Body of pancreas (tissue), 4 donors: ENCODE data around the gene ACVR1.

ENCODE experiments used
- POLR2A ChIP-seq, 3 donors: fragments of 450-650 bp; IDR thresholded peaks; one replicate each; pipeline ENCODE4 v1.6.1; 2016; ENCODE audit warnings: antibody characterized with exemption in 3 of 3, mild to moderate bottlenecking in 2 of 3
- TF ChIP-seq, protein P1 (sequence below), 7 experiments: fragments of 450-650 bp in 4 of 7; fragments of 200-600 bp in 3 of 7; sonication (generic) in 3 of 7; IDR thresholded peaks; one replicate each; pipeline ENCODE4 v1.5.1; 2016 to 2019; ENCODE audit warnings: antibody characterized with exemption in 7 of 7

DNA sequence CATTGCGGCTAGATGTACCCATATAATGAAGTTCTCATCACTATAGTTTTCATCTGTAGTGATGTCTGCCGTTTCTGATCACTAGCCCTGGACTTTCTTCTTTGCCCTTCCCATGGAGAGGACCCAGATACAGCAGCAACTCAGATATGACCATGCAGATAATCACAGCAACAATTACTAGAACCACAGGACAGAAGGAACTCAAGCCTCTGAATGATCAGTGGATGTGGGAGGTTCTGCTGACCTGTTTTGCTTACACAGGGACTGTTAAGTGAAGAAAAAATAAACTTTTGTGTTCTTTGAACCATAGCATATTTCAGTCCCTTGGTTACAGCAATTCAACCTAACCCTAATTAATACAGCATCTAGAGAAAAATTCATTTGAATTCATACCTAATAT, 62.7 kb downstream of the ACVR1 start:
- no peak for TF ChIP-seq POLR2A (IDR thresholded peaks at IDR 0.05)
- TF ChIP-seq, protein P1, sequence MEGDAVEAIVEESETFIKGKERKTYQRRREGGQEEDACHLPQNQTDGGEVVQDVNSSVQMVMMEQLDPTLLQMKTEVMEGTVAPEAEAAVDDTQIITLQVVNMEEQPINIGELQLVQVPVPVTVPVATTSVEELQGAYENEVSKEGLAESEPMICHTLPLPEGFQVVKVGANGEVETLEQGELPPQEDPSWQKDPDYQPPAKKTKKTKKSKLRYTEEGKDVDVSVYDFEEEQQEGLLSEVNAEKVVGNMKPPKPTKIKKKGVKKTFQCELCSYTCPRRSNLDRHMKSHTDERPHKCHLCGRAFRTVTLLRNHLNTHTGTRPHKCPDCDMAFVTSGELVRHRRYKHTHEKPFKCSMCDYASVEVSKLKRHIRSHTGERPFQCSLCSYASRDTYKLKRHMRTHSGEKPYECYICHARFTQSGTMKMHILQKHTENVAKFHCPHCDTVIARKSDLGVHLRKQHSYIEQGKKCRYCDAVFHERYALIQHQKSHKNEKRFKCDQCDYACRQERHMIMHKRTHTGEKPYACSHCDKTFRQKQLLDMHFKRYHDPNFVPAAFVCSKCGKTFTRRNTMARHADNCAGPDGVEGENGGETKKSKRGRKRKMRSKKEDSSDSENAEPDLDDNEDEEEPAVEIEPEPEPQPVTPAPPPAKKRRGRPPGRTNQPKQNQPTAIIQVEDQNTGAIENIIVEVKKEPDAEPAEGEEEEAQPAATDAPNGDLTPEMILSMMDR (IDR thresholded peaks at IDR 0.05), result no peak
